ENCODE results near the gene NCOA1.

The NCOA1 gene

GRCh38 chr2:24690524-24690923, 199.5 kb downstream of the NCOA1 start:
- no peak for DNase-seq (ENCODE audit: low read depth in 2 of 2)

GRCh38 chr2:24691806-24692205, 200.8 kb downstream of the NCOA1 start:
- no peak for DNase-seq (ENCODE audit: low read depth in 2 of 2)

GRCh38 chr2:24697792-24698191, 206.7 kb downstream of the NCOA1 start:
- DNase-seq (ENCODE audit: low read depth in 2 of 2) = no peak

- DNase-seq (ENCODE audit: low read depth in 2 of 2) = no peak
Observed at GRCh38 chr2:24702800-24703199, 211.7 kb downstream of the NCOA1 start.

- DNase-seq (ENCODE audit: low read depth in 2 of 2) = no peak
Observed at GRCh38 chr2:24704692-24705091, 213.6 kb downstream of the NCOA1 start.

GRCh38 chr2:24707143-24707542, 216.1 kb downstream of the NCOA1 start:
- no peak for DNase-seq (ENCODE audit: low read depth in 2 of 2)

- no peak for DNase-seq (ENCODE audit: low read depth in 2 of 2)
Observed at GRCh38 chr2:24708537-24709152, 217.6 kb downstream of the NCOA1 start.

GRCh38 chr2:24710806-24711205, 219.8 kb downstream of the NCOA1 start:
- DNase-seq (ENCODE audit: low read depth in 2 of 2) = no peak

GRCh38 chr2:24711865-24712264, 220.8 kb downstream of the NCOA1 start:
- DNase-seq (ENCODE audit: low read depth in 2 of 2) = no peak

GRCh38 chr2:24712296-24712695, 221.2 kb downstream of the NCOA1 start:
- no peak for DNase-seq (ENCODE audit: low read depth in 2 of 2)

- DNase-seq (ENCODE audit: low read depth in 2 of 2) = no peak
Observed at GRCh38 chr2:24717263-24717951, 226.4 kb downstream of the NCOA1 start.

GRCh38 chr2:24720310-24720709, 229.3 kb downstream of the NCOA1 start:
- no peak for DNase-seq (ENCODE audit: low read depth in 2 of 2)

- DNase-seq (ENCODE audit: low read depth in 2 of 2) = no peak
Observed at GRCh38 chr2:24721470-24721869, 230.4 kb downstream of the NCOA1 start.

GRCh38 chr2:24722141-24722790, 231.2 kb downstream of the NCOA1 start:
- DNase-seq (ENCODE audit: low read depth in 2 of 2) = no peak

GRCh38 chr2:24723191-24723590, 232.1 kb downstream of the NCOA1 start:
- DNase-seq (ENCODE audit: low read depth in 2 of 2) = no peak

GRCh38 chr2:24723665-24724064, 232.6 kb downstream of the NCOA1 start:
- DNase-seq (ENCODE audit: low read depth in 2 of 2) = no peak

GRCh38 chr2:24724111-24724775, 233.2 kb downstream of the NCOA1 start:
- no peak for DNase-seq (ENCODE audit: low read depth in 2 of 2)

GRCh38 chr2:24725956-24726355, 234.9 kb downstream of the NCOA1 start:
- DNase-seq (ENCODE audit: low read depth in 2 of 2) = no peak

- DNase-seq (ENCODE audit: low read depth in 2 of 2) = no peak
Observed at GRCh38 chr2:24730481-24730880, 239.4 kb downstream of the NCOA1 start.

GRCh38 chr2:24731040-24731439, 240.0 kb downstream of the NCOA1 start:
- no peak for DNase-seq (ENCODE audit: low read depth in 2 of 2)

- DNase-seq (ENCODE audit: low read depth in 2 of 2) = no peak
Observed at GRCh38 chr2:24731923-24732322, 240.9 kb downstream of the NCOA1 start.

- DNase-seq (ENCODE audit: low read depth in 2 of 2) = no peak
Observed at GRCh38 chr2:24734741-24735140, 243.7 kb downstream of the NCOA1 start.

Measured in stimulated activated CD4-positive, alpha-beta T cell treated with anti-CD3 and anti-CD28 coated beads, Interleukin-1b, Interleukin-23, amount 100 ng/mL, for 4 hours (primary cell).